GM19452 (cell line): ENCODE results near the gene POU2F2.
A peak's percentile ranks its signal among the peaks of the same experiment; 100 is the strongest.

Experiments used
- ATAC-seq: cut with Tn5 transposase; IDR thresholded peaks from one replicate; pipeline ENCODE4 v1.9.1; 2021; ENCODE audit not compliant: unreplicated experiment

POU2F2 gene

DNA sequence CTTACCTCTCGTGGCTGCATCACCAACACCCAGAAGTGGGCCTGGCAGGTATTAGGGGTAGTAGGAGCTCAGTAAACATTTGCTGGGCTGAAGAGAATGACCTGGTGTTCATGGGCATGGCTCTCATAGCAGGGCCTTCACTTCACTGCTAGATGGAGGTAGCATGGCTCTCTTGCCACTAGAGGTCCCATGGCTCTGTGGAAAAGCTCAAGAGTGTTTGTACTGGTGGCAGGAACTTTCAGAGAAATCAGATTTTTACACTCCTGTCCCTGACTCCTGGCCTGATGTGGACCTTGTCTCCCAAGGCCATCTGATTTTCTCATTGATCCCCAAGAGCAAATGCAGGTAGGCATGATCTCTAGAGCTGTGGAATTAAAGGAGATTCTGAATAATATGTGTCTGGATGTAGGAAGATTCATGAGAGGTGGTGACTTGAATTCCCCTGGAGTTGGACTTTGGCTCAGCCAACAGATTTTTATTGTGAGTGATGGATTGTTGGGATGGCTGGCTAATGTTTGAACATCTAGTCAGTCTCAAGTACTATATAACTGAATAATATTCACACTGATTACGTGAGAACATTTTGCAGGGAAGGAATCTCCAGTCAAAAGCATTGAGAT, 50.6 kb downstream of the POU2F2 start:
- no peak for ATAC-seq

DNA sequence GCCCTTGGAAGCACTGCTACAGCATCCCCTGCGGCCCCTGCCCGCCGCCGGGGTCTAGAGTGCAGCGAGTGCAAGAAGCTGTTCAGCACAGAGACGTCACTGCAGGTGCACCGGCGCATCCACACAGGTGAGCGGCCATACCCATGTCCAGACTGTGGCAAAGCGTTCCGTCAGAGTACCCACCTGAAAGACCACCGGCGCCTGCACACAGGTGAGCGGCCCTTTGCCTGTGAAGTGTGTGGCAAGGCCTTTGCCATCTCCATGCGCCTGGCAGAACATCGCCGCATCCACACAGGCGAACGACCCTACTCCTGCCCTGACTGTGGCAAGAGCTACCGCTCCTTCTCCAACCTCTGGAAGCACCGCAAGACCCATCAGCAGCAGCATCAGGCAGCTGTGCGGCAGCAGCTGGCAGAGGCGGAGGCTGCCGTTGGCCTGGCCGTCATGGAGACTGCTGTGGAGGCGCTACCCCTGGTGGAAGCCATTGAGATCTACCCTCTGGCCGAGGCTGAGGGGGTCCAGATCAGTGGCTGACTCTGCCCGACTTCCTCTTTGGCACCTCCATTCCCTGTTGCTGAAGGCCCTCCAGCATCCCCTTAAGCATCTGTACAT, 51.4 kb downstream of the POU2F2 start:
- ATAC-seq = no peak

- no peak for ATAC-seq
These were observed 52.1 kb downstream of the POU2F2 start for GRCh38 chr19:42079886-42080763.

DNA sequence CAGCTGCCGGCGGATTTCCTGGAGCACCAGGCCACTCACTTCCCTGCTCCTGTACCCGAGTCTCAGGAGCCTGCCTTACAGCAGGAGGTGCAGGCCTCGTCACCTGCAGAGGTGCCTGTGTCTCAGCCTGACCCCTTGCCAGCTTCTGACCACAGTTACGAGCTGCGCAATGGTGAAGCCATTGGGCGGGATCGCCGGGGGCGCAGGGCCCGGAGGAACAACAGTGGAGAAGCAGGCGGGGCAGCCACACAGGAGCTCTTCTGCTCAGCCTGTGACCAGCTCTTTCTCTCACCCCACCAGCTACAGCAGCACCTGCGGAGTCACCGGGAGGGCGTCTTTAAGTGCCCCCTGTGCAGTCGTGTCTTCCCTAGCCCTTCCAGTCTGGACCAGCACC, 53.0 kb downstream of the POU2F2 start:
- ATAC-seq = no peak

- ATAC-seq = no peak
These were observed 53.5 kb downstream of the POU2F2 start for GRCh38 chr19:42078538-42079275.

- ATAC-seq = no peak
These were observed 54.2 kb downstream of the POU2F2 start for GRCh38 chr19:42078058-42078457.

DNA sequence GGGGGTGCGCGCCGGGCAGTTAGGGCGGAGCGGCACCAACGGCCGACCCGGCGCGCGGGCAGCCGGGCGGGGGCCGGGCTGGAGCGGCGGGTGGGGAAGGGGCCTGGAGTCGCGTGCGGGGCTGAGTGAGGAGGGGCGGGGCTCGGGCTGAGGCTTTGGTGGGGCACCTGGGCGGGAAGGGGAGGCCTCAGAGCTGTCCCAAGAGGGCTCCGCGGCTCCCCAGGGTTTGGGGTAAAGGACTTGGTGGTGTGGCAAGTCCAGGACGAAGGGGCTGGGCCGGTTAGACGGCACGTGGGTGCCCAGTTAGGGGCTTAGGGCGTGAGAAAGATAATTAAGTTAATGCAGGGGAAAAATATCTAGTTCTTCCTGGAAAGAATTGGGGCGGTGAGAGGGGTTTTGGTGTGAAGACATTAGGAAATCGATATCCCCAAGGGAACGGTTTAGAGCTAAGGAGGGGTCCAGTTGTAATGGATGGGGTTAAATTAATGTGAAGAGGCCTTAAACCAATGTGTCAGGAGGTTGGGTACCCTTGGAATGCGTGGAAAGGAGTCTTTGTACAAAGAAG, 55.8 kb downstream of the POU2F2 start:
- no peak for ATAC-seq

- peak; percentile 94 for ATAC-seq
These were observed 56.4 kb downstream of the POU2F2 start, which contains the start of gene ZNF574 for GRCh38 chr19:42075616-42076379. Gene ZNF574 (plus strand): TSS chr19:42076166. CDS start chr19:42078607, 2,441 bp downstream.

DNA sequence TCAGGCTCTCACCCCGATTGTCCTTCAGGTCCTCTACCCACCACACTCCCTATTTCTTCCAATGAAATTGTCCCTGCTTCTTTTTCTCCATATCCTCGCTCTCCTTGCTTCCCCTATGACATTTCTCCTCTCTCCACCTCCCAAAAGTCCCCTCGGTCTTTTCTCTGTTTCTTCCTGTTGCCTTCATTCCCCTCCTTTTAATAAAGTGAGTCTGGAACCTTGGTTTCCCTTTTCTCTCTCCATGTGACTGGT, 57.0 kb downstream of the POU2F2 start:
- ATAC-seq = no peak

DNA sequence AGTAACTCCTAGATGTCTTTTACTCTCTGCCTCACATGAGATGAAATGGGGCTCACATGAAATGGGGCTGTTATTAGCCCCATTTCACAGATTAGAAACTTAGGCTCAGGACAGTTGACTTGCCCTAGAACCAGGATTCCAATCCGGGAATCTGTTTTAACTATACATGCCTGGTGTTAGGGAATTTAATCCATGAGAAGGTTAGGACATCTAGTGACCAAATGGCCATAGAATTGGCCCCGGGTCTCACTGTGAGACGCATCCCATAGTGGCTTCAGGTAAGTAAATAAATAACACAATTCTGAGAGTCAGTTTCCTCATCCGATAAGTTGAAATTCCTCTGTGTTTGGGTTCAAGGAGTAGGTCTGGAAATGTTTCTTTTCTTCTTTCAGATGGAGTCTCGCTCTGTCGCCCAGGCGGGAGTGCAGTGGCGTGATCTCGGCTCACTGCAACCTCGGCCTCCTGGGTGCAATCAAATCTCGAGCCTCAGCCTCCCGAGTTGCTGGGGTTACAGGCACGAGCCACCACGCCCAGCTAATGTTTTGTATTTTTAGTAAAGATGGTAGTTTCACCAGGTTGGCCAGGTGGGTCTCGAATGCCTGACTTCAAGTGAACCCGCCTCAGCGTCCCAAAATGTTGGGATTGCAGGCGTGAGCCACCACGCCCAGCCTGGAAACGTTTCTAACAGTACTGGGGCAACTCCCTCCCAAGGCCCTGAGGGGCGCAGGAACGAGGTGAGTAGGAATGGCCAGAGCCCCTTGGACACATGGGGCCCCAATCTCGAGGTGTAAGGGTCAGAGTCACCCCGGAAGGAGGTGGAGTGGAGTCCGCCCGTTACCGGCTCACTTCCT, 57.5 kb downstream of the POU2F2 start:
- ATAC-seq = no peak

- ATAC-seq = no peak
These were observed 61.0 kb downstream of the POU2F2 start for GRCh38 chr19:42071247-42071646.

DNA sequence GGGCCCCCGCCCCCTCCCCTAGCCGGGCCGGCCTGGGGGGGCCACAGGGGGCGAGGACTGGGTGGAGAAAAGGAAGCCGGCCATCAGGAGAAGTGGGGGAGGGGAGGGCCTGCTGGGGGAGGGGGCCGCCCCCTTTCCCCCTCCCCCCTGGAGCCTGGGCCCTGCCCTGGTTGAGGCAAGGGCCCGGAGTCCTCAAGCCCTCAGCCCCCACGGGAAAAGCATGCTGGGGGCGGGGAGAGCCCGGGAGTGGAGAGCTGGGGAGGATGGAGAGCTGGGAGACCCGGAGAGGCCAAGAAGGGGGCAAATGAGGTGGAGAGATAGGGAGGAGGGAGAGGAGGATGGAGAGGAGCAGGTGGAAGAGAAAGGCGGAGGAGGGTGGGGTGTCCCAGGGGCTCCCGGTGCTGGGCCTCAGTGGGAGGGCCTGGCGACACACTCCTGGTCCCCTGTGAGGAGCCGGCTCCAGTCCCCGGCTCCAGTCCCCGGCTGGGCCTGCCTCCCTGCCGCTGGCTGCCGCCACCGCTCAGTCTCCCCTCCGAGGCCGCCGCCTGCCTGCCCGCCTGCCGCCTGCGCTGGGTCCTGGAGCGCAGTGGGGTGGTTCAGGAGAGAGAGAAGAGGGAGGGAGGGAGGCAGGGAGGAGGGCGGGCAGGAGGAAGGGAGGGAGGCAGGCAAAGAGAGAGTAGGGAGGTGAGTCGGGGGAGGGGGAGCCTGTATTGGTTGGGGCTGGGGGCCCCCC, 62.5 kb downstream of the POU2F2 start, which contains the start of gene GRIK5:
GRIK5 (minus strand) TSS at position 588 of the 733 bp plus-strand sequence. CDS start 4,436 bp downstream, outside the sequence.
- no peak for ATAC-seq

DNA sequence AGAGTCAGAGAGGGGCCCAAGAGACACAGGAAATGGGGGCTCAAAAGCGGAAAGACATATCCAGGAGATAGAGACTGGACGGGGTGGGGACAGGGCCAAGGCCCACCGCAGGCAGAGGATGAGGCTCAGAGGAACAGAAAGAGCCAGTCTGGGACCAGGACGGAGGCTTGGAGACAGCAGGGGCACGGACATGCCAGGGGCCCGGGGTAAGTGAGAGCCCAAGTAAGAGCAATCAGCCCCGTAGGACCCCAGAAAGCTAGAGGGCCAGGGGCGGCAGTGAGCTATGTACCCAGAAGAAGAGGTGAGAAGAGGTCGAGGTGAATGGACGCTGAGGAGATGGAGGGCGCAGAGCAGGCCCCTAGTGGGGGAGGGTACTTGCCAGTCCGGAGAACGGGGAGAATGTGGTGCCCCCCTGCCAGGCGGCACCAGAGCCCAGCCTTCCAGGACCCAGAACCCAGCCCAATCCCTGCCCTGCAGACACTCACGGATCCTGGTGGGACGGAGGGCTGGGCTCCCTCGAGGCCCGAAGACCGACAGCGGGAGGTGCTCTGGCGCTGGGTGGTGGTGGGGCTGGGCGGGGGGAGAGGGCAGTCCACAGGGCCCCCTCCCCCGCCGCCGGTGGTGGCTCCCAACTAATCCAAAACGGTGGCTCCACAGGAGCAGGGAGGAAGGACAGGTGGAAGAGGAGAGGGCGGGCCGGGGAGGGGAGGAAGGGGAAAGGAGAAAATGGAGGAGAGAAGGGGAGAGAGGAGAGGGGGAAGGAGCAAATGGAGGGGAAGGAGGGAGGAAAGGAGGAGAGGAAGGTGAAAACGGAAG, 63.3 kb downstream of the POU2F2 start:
- no peak for ATAC-seq

DNA sequence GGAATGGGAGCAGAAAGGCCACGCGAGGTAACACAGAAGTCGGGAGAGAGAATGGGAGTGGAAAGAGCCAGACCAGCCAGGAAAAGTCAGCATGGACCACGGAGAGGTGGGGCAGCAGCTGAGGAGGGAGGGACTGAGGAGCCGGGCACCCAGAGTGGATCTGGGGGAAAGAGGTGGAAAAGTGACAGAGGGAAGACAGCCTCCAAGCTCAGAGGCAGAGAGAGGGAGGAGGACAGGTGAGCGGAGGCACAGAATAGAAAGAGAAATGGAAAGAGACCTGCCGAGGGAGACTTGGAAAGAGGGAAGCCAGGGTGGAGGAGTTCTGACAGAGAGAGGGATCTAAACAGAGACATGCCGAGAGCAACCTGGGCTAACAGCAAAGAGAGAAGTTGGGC, 63.9 kb downstream of the POU2F2 start:
- no peak for ATAC-seq

DNA sequence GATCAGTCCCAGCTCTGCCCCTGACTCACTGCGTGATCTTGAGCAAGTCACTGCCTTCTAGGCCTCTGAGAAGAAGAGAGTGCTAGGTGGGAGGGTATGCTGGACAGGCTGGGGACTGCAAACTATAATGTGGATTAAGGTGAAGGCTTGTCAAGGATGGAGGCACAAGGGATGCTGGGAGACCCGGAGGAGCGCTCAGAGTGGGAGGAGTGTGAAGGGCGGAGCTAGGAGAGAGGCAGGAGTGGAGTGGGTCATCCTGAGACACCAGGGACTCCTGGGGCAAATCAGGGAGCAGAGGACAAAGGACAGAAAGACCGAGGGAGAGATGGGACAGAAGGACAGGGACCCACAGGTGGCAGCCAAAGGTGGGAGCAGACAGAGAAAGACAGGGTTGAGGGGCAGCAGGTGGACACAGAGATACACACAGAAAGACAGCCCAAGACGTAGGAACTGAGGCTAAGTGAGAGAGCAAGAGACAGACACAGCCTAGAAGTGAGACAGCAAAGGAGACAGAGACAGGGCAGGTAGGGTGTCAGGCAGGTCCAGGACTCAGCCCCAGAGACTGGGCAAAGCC, 64.8 kb downstream of the POU2F2 start:
- ATAC-seq = no peak

GRCh38 chr19:42066075-42066754, 66.0 kb downstream of the POU2F2 start:
- ATAC-seq = no peak

DNA sequence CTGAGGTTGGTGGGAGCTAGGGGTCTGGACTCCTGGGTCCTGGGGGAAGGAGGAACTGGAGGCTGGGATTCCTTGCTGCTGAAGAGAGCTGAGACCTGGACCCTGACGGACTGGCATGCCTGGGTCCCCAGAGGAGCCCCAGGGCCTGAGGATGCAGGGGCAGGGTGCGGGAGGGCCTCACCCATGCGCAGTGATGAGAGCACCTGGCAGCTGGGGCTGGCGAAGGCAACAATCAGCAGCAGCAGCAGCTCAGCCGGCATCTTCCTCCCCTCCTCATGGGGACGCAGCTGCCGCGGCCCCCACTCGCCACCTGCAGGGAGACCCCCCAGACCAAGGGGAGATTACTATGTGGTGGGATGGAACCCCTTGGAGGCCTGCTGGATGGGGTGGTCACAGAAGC, 66.7 kb downstream of the POU2F2 start:
- ATAC-seq = no peak
